H1 (cell line): ENCODE data around the gene GULP1. TPM values are rescaled to one million over a fixed set of nuclear protein-coding genes. Genes with fewer than 3 reads are reported as not detected.

Experiments used
- BRCA1 ChIP-seq: IDR thresholded peaks from 2 replicates; pipeline ENCODE4 v1.6.1; 2012; ENCODE audit warnings: low read depth, low read length, improper control_type of control experiment
- CBX5 ChIP-seq: fragments of 300-800, 300-1000 bp; sonication (generic); IDR thresholded peaks from 2 replicates; pipeline ENCODE4 v1.7.1; 2016; ENCODE audit warnings: antibody characterized with exemption, low read length, low read depth
- EP300 ChIP-seq, 2 experiments: IDR thresholded peaks; 1 replicate in 1 of 2; 2 replicates in 1 of 2; pipeline ENCODE4 v1.6.1; 2011 to 2012; ENCODE audit warnings: low read depth in 2 of 2, low read length in 2 of 2, mild to moderate bottlenecking in 2 of 2, borderline replicate concordance in 1 of 2, inconsistent platforms in 1 of 2, moderate library complexity in 1 of 2
- SIRT6 ChIP-seq: IDR thresholded peaks from one replicate; pipeline ENCODE4 v1.7.1; 2012; ENCODE audit warnings: low read length, inconsistent platforms
- polyA plus RNA-seq, 7 experiments: library from polyadenylated mRNA; depleted of rRNA in 3 of 7; stranded (reverse) in 5 of 7; unstranded in 2 of 7; fragments of >200 nt in 5 of 7; fragments of 200-250 nt in 2 of 7; gene quantifications; 1 replicate in 5 of 7; 2 replicates in 1 of 7; 4 replicates in 1 of 7; pipeline versions ENCODE4 v1.2.1 to v1.2.3, GENCODE V29; 2011 to 2013; ENCODE audit warnings: missing spikeins in 2 of 7, mixed read lengths in 2 of 7
- total RNA-seq: library from RNA; stranded (reverse); fragmentation: NEBNext Ultra II Directional; extraction: Animal tissue kit (Norgen Biotek cat#: 25700); gene quantifications from 2 replicates; pipeline ENCODE4 v1.2.1, GENCODE V29; 2021
- TF ChIP-seq, protein P1 (sequence below): IDR thresholded peaks from 2 replicates; pipeline ENCODE4 v1.6.1; 2011; ENCODE audit warnings: low read length, improper control_type of control experiment

Gene GULP1
- total and polyA plus RNA-seq, 2 of the 8 experiments (the other 6 are each of a cell fraction or from before 2014, with no cell fraction given): 69.7 to 139 TPM

DNA sequence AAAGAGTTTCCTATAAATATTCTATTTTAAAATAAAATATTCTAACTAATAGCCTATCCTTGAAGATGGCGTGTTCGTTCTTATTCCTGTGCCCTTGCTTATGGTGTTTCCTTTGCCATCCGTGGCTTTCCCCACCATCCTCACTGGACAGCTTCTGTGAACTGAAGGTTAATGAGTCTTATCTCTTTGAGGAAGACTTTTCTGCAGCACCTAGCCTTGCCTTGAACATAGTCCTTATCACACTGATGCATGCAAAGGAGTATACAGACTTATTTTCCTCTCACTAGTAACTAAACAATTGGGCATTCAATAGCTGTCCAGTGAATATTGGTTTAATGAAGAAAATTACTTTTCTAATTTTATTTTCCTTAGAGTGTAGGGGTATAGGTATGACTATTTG is 88.1 kb downstream of the GULP1 start (continued):
- TF ChIP-seq EP300 (IDR thresholded peaks at IDR 0.05; ENCODE audit: borderline replicate concordance in 1 of 2, low read depth in 2 of 2, low read length in 2 of 2) (no peak), SIRT6 (no peak), BRCA1 (no peak), CBX5 (no peak)
- TF ChIP-seq, protein P1, sequence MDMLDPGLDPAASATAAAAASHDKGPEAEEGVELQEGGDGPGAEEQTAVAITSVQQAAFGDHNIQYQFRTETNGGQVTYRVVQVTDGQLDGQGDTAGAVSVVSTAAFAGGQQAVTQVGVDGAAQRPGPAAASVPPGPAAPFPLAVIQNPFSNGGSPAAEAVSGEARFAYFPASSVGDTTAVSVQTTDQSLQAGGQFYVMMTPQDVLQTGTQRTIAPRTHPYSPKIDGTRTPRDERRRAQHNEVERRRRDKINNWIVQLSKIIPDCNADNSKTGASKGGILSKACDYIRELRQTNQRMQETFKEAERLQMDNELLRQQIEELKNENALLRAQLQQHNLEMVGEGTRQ: no peak
